DMS 273 treated with DMSO at 0.1 percent for 48 hours (cell line): Measurements from ENCODE around the gene QSOX1.

Source experiments
- DNase-seq: peaks from one replicate; lab custom pipeline; 2025; lab: John Stamatoyannopoulos, UW

QSOX1 gene

GRCh38 chr1:180169640-180170195 is 15.0 kb downstream of the QSOX1 start:
- no peak for DNase-seq

- DNase-seq: no peak
Measured at GRCh38 chr1:180170546-180171151, 16.0 kb downstream of the QSOX1 start.

GRCh38 chr1:180171691-180172090 is 17.0 kb downstream of the QSOX1 start:
- no peak for DNase-seq

- DNase-seq: no peak
Measured at GRCh38 chr1:180173451-180173850, 18.8 kb downstream of the QSOX1 start.

GRCh38 chr1:180173952-180174351 is 19.3 kb downstream of the QSOX1 start:
- DNase-seq: peak; percentile 33

GRCh38 chr1:180175291-180175690 is 20.6 kb downstream of the QSOX1 start:
- no peak for DNase-seq

- no peak for DNase-seq
Measured at GRCh38 chr1:180175806-180176205, 21.1 kb downstream of the QSOX1 start.

- no peak for DNase-seq
Measured at GRCh38 chr1:180176965-180177364, 22.3 kb downstream of the QSOX1 start.

- no peak for DNase-seq
Measured at GRCh38 chr1:180177931-180178330, 23.3 kb downstream of the QSOX1 start.

GRCh38 chr1:180178511-180179161 is 24.0 kb downstream of the QSOX1 start:
- no peak for DNase-seq

GRCh38 chr1:180179162-180179957 is 24.7 kb downstream of the QSOX1 start:
- no peak for DNase-seq

GRCh38 chr1:180181048-180181447 is 26.4 kb downstream of the QSOX1 start:
- DNase-seq: no peak

- DNase-seq: no peak
Measured at GRCh38 chr1:180181996-180182642, 27.4 kb downstream of the QSOX1 start.

GRCh38 chr1:180182643-180183311 is 28.1 kb downstream of the QSOX1 start:
- DNase-seq: peak; percentile 57

GRCh38 chr1:180183426-180183825 is 28.8 kb downstream of the QSOX1 start:
- DNase-seq: no peak

- no peak for DNase-seq
Measured at GRCh38 chr1:180184041-180184440, 29.4 kb downstream of the QSOX1 start.

GRCh38 chr1:180185281-180185680 is 30.6 kb downstream of the QSOX1 start:
- DNase-seq: no peak

GRCh38 chr1:180185971-180186645 is 31.4 kb downstream of the QSOX1 start:
- DNase-seq: no peak

- no peak for DNase-seq
Measured at GRCh38 chr1:180186831-180187230, 32.2 kb downstream of the QSOX1 start.

- DNase-seq: no peak
Measured at GRCh38 chr1:180187626-180188025, 33.0 kb downstream of the QSOX1 start.

GRCh38 chr1:180188091-180188506 is 33.4 kb downstream of the QSOX1 start:
- DNase-seq: peak; percentile 38
